A673 (cell line): ENCODE results near the gene RDH13. TPM values are rescaled to one million over a fixed set of nuclear protein-coding genes. Genes with fewer than 3 reads are reported as not detected.
A peak's percentile ranks its signal among the peaks of the same experiment; 100 is the strongest.

ENCODE experiments used
- BruUV-seq: library from RNA; stranded (reverse); fragments of 400-500 nt; replicated peaks from 2 replicates; lab custom pipeline; 2021; lab: Mats Ljungman, UMichigan
- CTCF ChIA-PET: fragments of 300-600 bp; sonication (Branson Sonifier 250); formaldehyde crosslinking; loops from one replicate; lab custom pipeline; 2022; ENCODE audit warnings: antibody characterized with exemption; lab: Charles Lee
- POLR2A ChIA-PET: fragments of 300-600 bp; sonication (Branson Sonifier 250); formaldehyde crosslinking; loops from one replicate; lab custom pipeline; 2022; ENCODE audit warnings: antibody characterized with exemption; ENCODE audit not compliant: low non-redundant PET; lab: Charles Lee
- DNase-seq: peaks from one replicate; pipeline ENCODE4 v3.0.0-alpha.2; 2015; ENCODE audit warnings: low spot score
- H3K27ac ChIP-seq: fragments of 200-600 bp; sonication (generic); 2 replicates; pipeline ENCODE4 v1.5.1; 2016; ENCODE audit warnings: mixed run types, low read depth, mild to moderate bottlenecking, mixed read lengths, antibody characterized with exemption, low read length; ENCODE audit not compliant: poor library complexity, severe bottlenecking
- H3K27me3 ChIP-seq: fragments of 200-600 bp; sonication (generic); replicated peaks from 2 replicates; pipeline ENCODE4 v1.6.1; 2017; ENCODE audit warnings: mixed run types, low read depth, mild to moderate bottlenecking, mixed read lengths, antibody characterized with exemption, low read length; ENCODE audit not compliant: insufficient read depth, poor library complexity
- H3K36me3 ChIP-seq: fragments of 200-600 bp; sonication (generic); 2 replicates; pipeline ENCODE4 v1.6.1; 2016; ENCODE audit warnings: mixed run types, mild to moderate bottlenecking, mixed read lengths, antibody characterized with exemption, low read length; ENCODE audit not compliant: insufficient read depth, poor library complexity, severe bottlenecking
- H3K4me1 ChIP-seq: fragments of 200-600 bp; sonication (generic); 2 replicates; pipeline ENCODE4 v1.6.1; 2017; ENCODE audit warnings: mixed run types, mild to moderate bottlenecking, mixed read lengths, antibody characterized with exemption, low read length; ENCODE audit not compliant: insufficient read depth, poor library complexity, severe bottlenecking
- H3K4me3 ChIP-seq: fragments of 200-600 bp; sonication (generic); 2 replicates; pipeline ENCODE4 v1.5.1; 2016; ENCODE audit warnings: low read depth, mixed run types, mild to moderate bottlenecking, mixed read lengths, low read length; ENCODE audit not compliant: poor library complexity, severe bottlenecking
- H3K9me3 ChIP-seq: fragments of 200-600 bp; sonication (generic); 2 replicates; pipeline ENCODE4 v1.6.1; 2016; ENCODE audit warnings: mixed run types, low read depth, mild to moderate bottlenecking, mixed read lengths, antibody characterized with exemption, low read length; ENCODE audit not compliant: poor library complexity, severe bottlenecking
- EZH2 ChIP-seq: fragments of 200-600 bp; sonication (generic); IDR thresholded peaks from 2 replicates; pipeline ENCODE4 v1.6.1; 2017; ENCODE audit warnings: borderline replicate concordance, low read depth, mild to moderate bottlenecking, mixed read lengths, antibody characterized with exemption, low read length; ENCODE audit not compliant: poor library complexity, severe bottlenecking
- intact Hi-C: fragments of 100-400 bp; cut with micrococcal nuclease; formaldehyde crosslinking; loops from one replicate; pipeline ENCODE4 v1.10.0; 2022; ENCODE audit not compliant: unreplicated experiment
- total RNA-seq: library from RNA; stranded (reverse); gene quantifications from 2 replicates; pipeline ENCODE4 v1.2.3, GENCODE V29; 2021
- TF ChIP-seq, protein P1 (sequence below): fragments of 300-800, 200-600 bp; sonication (generic); conservative IDR thresholded peaks from 2 replicates; pipeline ENCODE4 v1.5.1; 2017; ENCODE audit warnings: low read depth, mild to moderate bottlenecking, antibody characterized with exemption, low read length, moderate library complexity, mixed read lengths

The RDH13 gene
- total RNA-seq, 1 experiment from 2014 or later = 19.0 TPM

DNA sequence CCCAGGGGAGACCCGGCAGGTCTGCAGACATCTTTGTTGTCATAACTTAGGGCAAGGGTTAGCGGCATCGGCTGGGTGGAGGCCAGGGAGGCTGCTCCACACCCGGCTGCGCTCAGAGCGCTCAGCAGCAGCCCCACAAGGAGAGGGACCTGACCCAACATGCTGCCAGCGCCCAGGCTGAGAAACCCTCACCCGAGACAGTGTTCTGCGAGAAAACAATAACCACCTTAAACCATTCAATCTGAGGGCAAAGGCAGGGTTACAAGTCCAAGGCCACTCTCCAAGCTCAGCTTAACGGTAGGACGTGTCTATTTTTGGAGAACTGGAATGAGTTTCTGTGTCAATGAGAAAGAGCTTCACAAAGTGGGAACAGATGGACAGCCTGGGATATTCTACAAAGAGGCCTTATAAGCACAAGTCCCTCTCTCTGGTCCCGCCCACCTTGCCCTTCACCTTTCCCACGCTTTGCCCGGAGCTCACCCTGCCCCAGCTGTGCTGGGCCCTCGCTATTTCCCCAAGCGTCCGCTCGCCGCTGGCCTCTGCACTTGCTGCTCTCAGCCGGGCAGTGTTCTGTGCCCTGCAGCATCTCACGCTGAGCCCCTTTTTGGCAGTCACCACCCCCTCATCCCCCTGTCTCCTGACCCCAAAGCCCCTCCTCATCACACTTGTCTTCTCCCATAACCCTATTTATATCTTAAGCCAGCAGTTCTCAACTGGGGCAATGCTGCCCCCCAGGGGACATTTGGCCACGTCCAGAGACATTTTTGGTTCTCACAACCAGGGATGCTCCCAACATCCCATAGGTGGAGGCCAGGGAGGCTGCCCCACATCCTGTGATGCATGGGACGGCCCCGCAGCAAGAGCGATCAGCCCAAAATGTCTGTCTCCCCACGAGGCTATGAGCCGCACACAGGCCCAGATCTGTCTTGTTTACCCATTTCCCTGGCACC lies 36.9 kb upstream of the RDH13 start:
- intact Hi-C loops = no loop called here
- Histone ChIP-seq H3K4me3 (no peak overlapping the region), H3K4me1 (no peaks in the 10 kb centered on the region), H3K36me3 (peaks cover 15% of the 10 kb centered on the region), H3K27ac (no peak overlapping the region), H3K27me3 (no peaks in the 10 kb centered on the region), H3K9me3 (peaks cover 4% of the 10 kb centered on the region)
- no peak for DNase-seq
- CTCF ChIA-PET = interaction anchor here (0.6 kb wide), 1 partner anchor 11 kb away, joined by 4 read pairs; no protein-coding TSS in a partner anchor
- POLR2A ChIA-PET = no interaction called here
- BruUV-seq = no TSS peak
- no peak for TF ChIP-seq EZH2
- TF ChIP-seq, protein P1, sequence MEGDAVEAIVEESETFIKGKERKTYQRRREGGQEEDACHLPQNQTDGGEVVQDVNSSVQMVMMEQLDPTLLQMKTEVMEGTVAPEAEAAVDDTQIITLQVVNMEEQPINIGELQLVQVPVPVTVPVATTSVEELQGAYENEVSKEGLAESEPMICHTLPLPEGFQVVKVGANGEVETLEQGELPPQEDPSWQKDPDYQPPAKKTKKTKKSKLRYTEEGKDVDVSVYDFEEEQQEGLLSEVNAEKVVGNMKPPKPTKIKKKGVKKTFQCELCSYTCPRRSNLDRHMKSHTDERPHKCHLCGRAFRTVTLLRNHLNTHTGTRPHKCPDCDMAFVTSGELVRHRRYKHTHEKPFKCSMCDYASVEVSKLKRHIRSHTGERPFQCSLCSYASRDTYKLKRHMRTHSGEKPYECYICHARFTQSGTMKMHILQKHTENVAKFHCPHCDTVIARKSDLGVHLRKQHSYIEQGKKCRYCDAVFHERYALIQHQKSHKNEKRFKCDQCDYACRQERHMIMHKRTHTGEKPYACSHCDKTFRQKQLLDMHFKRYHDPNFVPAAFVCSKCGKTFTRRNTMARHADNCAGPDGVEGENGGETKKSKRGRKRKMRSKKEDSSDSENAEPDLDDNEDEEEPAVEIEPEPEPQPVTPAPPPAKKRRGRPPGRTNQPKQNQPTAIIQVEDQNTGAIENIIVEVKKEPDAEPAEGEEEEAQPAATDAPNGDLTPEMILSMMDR = peak; percentile 32; the same call in 1 of the 2 replicates

DNA sequence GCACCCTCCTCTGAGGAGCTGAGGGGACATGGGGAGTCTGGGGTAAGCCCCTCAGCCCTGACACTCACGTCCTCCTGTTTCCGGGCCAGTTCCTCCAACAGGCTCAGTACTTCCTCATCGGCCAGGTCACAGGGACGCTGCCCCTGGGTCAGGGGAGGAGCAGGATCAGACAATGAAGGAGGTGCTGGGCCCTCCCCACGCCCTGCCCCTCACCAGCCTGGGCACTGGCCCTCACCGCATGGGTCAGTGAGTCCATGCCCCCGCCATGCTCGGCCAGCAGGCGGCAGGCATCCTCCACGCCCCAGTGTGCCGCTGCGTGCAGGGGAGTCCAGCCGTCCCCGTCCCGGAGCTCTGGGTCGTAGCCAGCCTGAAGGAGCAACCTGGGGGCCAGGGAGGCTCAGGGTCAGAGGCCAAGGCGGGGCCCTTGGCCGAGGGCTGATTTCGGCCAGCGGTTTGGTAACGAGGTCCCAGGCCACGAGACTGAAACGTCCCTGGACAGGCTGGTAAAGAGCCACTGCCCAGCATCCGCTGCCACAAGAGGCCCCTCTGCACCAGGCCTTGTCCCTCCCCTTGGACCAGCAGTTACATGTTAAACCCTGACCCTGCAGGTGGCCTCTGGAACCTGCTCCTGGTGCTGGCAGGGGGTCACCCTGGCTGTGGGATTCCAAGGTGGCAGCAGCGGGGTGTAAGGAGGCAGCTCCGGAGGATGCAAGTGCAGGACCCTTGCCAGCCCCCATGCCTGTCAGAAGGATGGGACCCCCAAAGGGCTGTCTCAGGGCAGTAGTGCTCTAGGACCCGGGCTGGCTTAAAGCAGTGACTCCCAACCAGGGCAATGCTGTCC lies 36.0 kb upstream of the RDH13 start:
- Histone ChIP-seq H3K4me1 (no peaks in the 10 kb centered on the region), H3K27ac (no peak overlapping the region), H3K9me3 (peaks cover 4% of the 10 kb centered on the region), H3K36me3 (peaks cover 15% of the 10 kb centered on the region), H3K27me3 (no peaks in the 10 kb centered on the region), H3K4me3 (no peak overlapping the region)
- no peak for TF ChIP-seq EZH2
- TF ChIP-seq, protein P1 = no peak
- POLR2A ChIA-PET = no interaction called here
- DNase-seq = no peak
- CTCF ChIA-PET = interaction anchor here (0.6 kb wide), 1 partner anchor 10 kb away, joined by 4 read pairs; no protein-coding TSS in a partner anchor
- no TSS peak for BruUV-seq
- intact Hi-C loops = no loop called here

DNA sequence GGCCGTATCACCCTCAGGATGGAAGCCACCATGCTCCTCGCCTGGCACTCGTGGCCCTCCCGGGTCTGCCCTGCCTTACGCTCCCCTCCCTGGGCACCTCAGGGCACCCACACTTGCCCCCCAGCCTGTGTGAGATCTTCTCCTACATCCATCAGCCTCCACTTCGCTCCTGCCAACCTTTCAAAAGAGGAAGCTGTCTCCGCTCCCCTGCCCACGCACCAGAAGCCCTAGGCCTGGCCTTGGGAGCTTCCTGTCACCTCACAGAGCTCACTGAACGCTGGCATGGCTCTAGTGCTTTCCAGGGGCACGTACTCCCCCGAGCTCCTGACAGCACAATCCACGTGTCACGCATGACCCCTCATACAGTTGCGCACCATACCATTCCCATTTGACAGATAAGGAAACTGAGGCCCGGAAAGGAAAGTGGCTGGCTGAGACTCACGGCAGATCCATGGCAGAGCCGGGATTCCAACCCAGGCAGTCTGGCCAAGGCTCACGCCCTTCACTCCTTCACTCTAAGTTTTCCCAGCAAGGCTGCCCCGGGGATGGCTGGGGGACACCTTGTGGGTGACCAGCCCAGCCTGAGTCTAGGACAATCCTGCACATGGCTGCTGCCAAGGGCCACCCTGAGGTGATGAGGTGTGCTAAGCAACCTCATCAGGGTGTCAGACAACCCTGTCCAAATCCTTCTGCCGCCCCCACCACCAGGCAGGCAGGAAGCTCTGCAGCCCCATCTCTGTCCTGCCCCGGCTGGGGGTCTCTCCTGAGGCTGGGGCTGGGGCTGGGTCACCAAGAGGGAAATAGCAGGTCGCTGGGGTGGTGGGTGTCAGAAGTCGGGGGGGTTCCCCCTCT lies 35.1 kb upstream of the RDH13 start:
- BruUV-seq = no TSS peak
- TF ChIP-seq, protein P1 = no peak
- no peak for TF ChIP-seq EZH2
- Histone ChIP-seq H3K4me3 (no peak overlapping the region), H3K9me3 (peaks cover under 1% of the 10 kb centered on the region), H3K4me1 (no peaks in the 10 kb centered on the region), H3K36me3 (peaks cover 8% of the 10 kb centered on the region), H3K27ac (no peak overlapping the region), H3K27me3 (no peaks in the 10 kb centered on the region)
- ChIA-PET POLR2A (no interaction called here), CTCF (no interaction called here)
- DNase-seq = no peak
- intact Hi-C loops = no loop called here
